ENCODE data around the gene SEPTIN10.

SEPTIN10 gene

DNA sequence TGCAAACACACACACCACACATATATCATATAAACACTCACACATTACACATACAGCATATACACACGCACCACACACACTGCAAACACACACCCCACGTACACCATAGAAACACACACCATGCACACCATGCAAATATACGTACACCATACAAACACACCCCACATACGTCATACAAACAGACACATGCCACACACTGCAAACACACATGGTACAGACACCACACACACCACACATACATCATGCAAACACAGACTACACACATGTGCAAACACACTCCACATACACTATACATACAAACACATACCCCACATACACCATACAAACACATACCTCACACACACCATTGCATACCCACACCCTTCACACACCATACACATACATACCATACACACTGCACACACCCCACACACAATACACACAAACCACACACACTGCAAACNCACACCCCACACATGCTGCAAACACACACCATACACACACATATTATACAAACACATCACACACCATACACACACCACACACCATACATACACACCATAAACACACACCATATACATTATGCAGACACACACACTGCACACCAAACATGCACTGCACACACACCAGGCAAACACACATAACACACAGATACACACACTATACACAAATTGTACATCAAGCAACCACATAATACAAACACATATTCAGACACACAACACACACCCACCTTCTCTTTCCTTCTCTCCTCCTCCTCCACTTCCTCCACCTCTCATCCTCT, 120.4 kb downstream of the SEPTIN10 start:
- no peak for DNase-seq

Data from activated effector memory CD4-positive, alpha-beta T cell treated with Interleukin-2 at 50 U/mL for 16 hours (primary cell).